K562 (cell line): ENCODE data around the gene ME3. TPM values are rescaled to one million over a fixed set of nuclear protein-coding genes. Genes with fewer than 3 reads are reported as not detected.

Experiments used
- ATAC-seq: fragments of 200-7000 bp; cut with Tn5 transposase; 3 replicates; pipeline ENCODE4 v1.9.1; 2020; ENCODE audit warnings: moderate library complexity
- BruUV-seq: library from RNA; stranded (reverse); fragments of 400-500 nt; replicated peaks from 2 replicates; lab custom pipeline; 2021; lab: Mats Ljungman, UMichigan
- CTCF ChIA-PET: fragments of 300-600 bp; formaldehyde crosslinking; extraction: SDS; loops from one replicate; lab custom pipeline; 2021; ENCODE audit warnings: low intra/inter-chr PET ratio; lab: Yijun Ruan, JAX
- POLR2A ChIA-PET: fragments of 300-600, 350-650 bp; sonication (Branson Sonifier 250); formaldehyde crosslinking; extraction: SDS; loops from one replicate; lab custom pipeline; 2021; ENCODE audit warnings: antibody characterized with exemption, inconsistent platforms; lab: Yijun Ruan, JAX
- DNase-seq, 4 experiments: peaks; one replicate each; pipeline versions ENCODE4 v3.0.0 to v3.0.0-alpha.2; 2011 to 2018; ENCODE audit warnings: low spot score in 3 of 4, mixed read lengths in 3 of 4; ENCODE audit errors: extremely low read depth in 1 of 4
- FAIRE-seq: peaks from 2 replicates; lab custom pipeline; 2011; peaks lifted over from hg19 to GRCh38; lab: Jason Lieb, UNC
- H2AFZ ChIP-seq: 2 replicates; pipeline ENCODE4 v1.6.0; 2011; ENCODE audit warnings: low read depth, low read length, control low read depth, inconsistent platforms
- H3K27ac ChIP-seq: fragments of 200-600 bp; 3 replicates; pipeline ENCODE4 v1.8.0; 2011; ENCODE audit warnings: low read depth, mild to moderate bottlenecking, control low read depth, inconsistent platforms, low read length, moderate library complexity, mixed read lengths; ENCODE audit errors: extremely low read depth
- H3K27me3 ChIP-seq, 2 experiments: fragments of 300-600 bp in 1 of 2; 2 replicates in 1 of 2; 3 replicates in 1 of 2; pipeline versions ENCODE4 v1.6.0 to v1.8.0; 2011; ENCODE audit warnings: inconsistent platforms in 2 of 2, low read length in 2 of 2, mild to moderate bottlenecking in 1 of 2, mixed read lengths in 1 of 2, moderate library complexity in 1 of 2; ENCODE audit not compliant: control insufficient read depth in 2 of 2, insufficient read depth in 2 of 2
- H3K36me3 ChIP-seq: fragments of 300-600 bp; 3 replicates; pipeline ENCODE4 v1.8.0; 2011; ENCODE audit warnings: mild to moderate bottlenecking, low read length, inconsistent platforms; ENCODE audit not compliant: control insufficient read depth, insufficient read depth
- H3K4me1 ChIP-seq, 2 experiments: fragments of 200-600 bp in 1 of 2; replicated peaks in 1 of 2; 2 replicates in 1 of 2; 3 replicates in 1 of 2; pipeline versions ENCODE4 v1.5.1 to v1.8.0; 2011; ENCODE audit warnings: inconsistent platforms in 2 of 2, low read length in 2 of 2, mild to moderate bottlenecking in 1 of 2, mixed read lengths in 1 of 2, moderate library complexity in 1 of 2; ENCODE audit not compliant: control insufficient read depth in 2 of 2, insufficient read depth in 2 of 2
- H3K4me2 ChIP-seq: 2 replicates; pipeline ENCODE4 v1.6.1; 2011; ENCODE audit warnings: low read length, control low read depth, inconsistent platforms, mixed read lengths; ENCODE audit not compliant: insufficient read depth
- H3K4me3 ChIP-seq: fragments of 200-600 bp; sonication (generic), shearing (Covaris generic); 2 replicates; pipeline ENCODE4 v1.5.1; 2016; ENCODE audit warnings: control low read depth, inconsistent platforms
- H3K79me2 ChIP-seq: fragments of 200-600 bp; 3 replicates; pipeline ENCODE4 v1.8.0; 2011; ENCODE audit warnings: low read length, inconsistent platforms; ENCODE audit not compliant: control insufficient read depth, insufficient read depth
- H3K9ac ChIP-seq, 2 experiments: 2 replicates each; pipeline versions ENCODE4 v1.6.0 to v1.6.1; 2011; ENCODE audit warnings: low read depth in 2 of 2, low read length in 2 of 2, control low read depth in 1 of 2, inconsistent platforms in 1 of 2, mild to moderate bottlenecking in 1 of 2, mixed read lengths in 1 of 2; ENCODE audit not compliant: insufficient read depth in 1 of 2
- H3K9me1 ChIP-seq: one replicate; pipeline ENCODE4 v1.6.0; 2011; ENCODE audit warnings: inconsistent platforms, mild to moderate bottlenecking, low read length, moderate library complexity; ENCODE audit not compliant: control insufficient read depth, insufficient read depth
- H3K9me3 ChIP-seq: replicated peaks from 2 replicates; pipeline ENCODE4 v1.5.1; 2011; ENCODE audit warnings: low read depth, low read length, inconsistent platforms; ENCODE audit not compliant: control insufficient read depth, insufficient read depth
- H4K20me1 ChIP-seq: replicated peaks from 2 replicates; pipeline ENCODE4 v1.6.1; 2011; ENCODE audit warnings: low read length, inconsistent platforms, mixed read lengths; ENCODE audit not compliant: control insufficient read depth, insufficient read depth
- FOXA1 ChIP-seq: fragments of 450-650 bp; IDR thresholded peaks from 2 replicates; pipeline ENCODE4 v1.6.1; 2016; ENCODE audit warnings: mild to moderate bottlenecking, borderline replicate concordance
- MCM7 ChIP-seq, 2 experiments: fragments of 450-650 bp; IDR thresholded peaks; 2 replicates each; pipeline ENCODE4 v1.6.1; 2016 to 2018
- STAT5A ChIP-seq: IDR thresholded peaks from 2 replicates; pipeline ENCODE4 v1.6.1; 2012; ENCODE audit warnings: low read length, inconsistent platforms, borderline replicate concordance
- ZNF24 ChIP-seq: fragments of 450-650 bp; IDR thresholded peaks from 2 replicates; pipeline ENCODE4 v1.6.1; 2016
- ZNF324 ChIP-seq: fragments of 250-450 bp; sonication (Bioruptor Pico); IDR thresholded peaks from 2 replicates; pipeline ENCODE4 v1.4.0; 2020; ENCODE audit warnings: mild to moderate bottlenecking
- WGBS: fragments of 100-300 bp; shearing (Covaris generic); methylation state at CpG from one replicate; pipeline ENCODE4 v1.1.6; 2016; ENCODE audit warnings: low coverage, mixed read lengths; ENCODE audit not compliant: insufficient coverage; ENCODE audit errors: missing lambda C conversion rate; 5-methylcytosine and 5-hydroxymethylcytosine counted together
- in situ Hi-C: fragments of 300-500 bp; cut with MboI; formaldehyde crosslinking; loops from 4 replicates; pipeline ENCODE4 v1.15.0; 2018; ENCODE audit warnings: inconsistent platforms, mixed read lengths
- intact Hi-C: fragments of 100-400 bp; cut with micrococcal nuclease; formaldehyde crosslinking; loops from 2 replicates; pipeline ENCODE4 v1.14.2; 2022
- polyA plus RNA-seq, 8 experiments: library from polyadenylated mRNA; depleted of rRNA in 4 of 8; stranded (reverse) in 5 of 8; unstranded in 3 of 8; fragments of >200 nt; fragmentation: Nextera tagmentation in 2 of 8; fragmentation: Illumina TruSeq in 1 of 8; extraction: Ambion mirVana in 2 of 8; extraction: Trizol in 1 of 8; gene quantifications; 2 replicates each; pipeline versions ENCODE4 v1.2.1 to v1.2.3, GENCODE V29; 2011 to 2014; ENCODE audit warnings: inconsistent platforms in 1 of 8, missing spikeins in 1 of 8
- total RNA-seq, 7 experiments: library from RNA; depleted of rRNA in 6 of 7; stranded (reverse); fragments of >200 nt in 6 of 7; fragmentation: Illumina TruSeq in 2 of 7; extraction: Trizol in 2 of 7; gene quantifications; 2 replicates each; pipeline versions ENCODE4 v1.2.1 to v1.2.3, GENCODE V29; 2011 to 2021; ENCODE audit warnings: low replicate concordance in 1 of 7
- TF ChIP-seq, protein P1 (sequence below): fragments of 450-650 bp; IDR thresholded peaks from 2 replicates; pipeline ENCODE4 v1.7.1; 2018; ENCODE audit warnings: mild to moderate bottlenecking, low read depth; ENCODE audit not compliant: partially characterized antibody
- TF ChIP-seq, protein P2 (sequence below): fragments of 250-450 bp; sonication (Bioruptor Pico); IDR thresholded peaks from 2 replicates; pipeline ENCODE4 v1.4.0; 2020; ENCODE audit warnings: mild to moderate bottlenecking, moderate library complexity, borderline replicate concordance
- TF ChIP-seq, protein P3 (sequence below): fragments of 250-450 bp; sonication (Bioruptor Pico); IDR thresholded peaks from 2 replicates; pipeline ENCODE4 v1.5.1; 2021; ENCODE audit warnings: mild to moderate bottlenecking
- TF ChIP-seq, protein P4 (sequence below): sonication (generic); formaldehyde crosslinking; IDR thresholded peaks from 2 replicates; pipeline ENCODE4 v1.8.1; 2023; ENCODE audit warnings: mild to moderate bottlenecking, missing genetic modification reagents, moderate library complexity
- TF ChIP-seq, protein P5 (sequence below): sonication (generic); formaldehyde crosslinking; IDR thresholded peaks from 2 replicates; pipeline ENCODE4 v1.8.0; 2022; ENCODE audit warnings: missing genetic modification reagents, mild to moderate bottlenecking, moderate library complexity, borderline replicate concordance

ME3 gene
- total and polyA plus RNA-seq, 9 of the 15 experiments (the other 6 are each of a cell fraction or from before 2014, with no cell fraction given) = not detected

DNA sequence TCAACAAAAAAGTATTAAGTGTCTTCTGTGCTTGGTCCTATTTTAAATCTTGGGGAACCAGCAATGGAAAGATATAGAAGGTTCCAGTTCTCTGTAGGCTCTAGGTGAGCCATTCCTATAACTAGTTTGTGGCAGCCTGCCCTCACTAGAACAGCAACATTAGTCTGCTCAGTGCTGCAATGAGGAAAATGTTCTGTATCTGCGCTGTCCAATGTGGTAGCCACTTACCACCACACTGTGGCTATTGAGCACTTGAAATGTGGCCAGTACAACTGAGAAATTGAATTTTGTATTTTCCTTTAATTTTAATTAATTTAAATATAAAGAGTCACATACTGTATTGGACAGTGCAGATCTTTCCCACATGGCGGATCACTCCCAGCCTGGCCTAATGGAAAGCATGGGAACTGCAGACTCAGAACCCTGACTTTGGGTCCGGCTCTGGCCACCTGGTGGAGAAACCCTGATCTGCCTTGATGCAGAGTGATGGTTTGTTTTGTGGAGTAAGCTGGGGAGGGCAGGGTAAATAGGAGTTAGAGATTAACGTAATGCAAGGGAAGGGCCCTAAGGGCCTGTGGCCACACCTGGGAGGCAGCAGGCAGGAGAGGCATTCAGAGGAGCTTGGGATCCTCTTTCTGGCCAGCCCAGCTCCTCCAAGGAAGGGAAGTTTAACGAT, 101.0 kb downstream of the ME3 start (continued):
- TF ChIP-seq, protein P1, sequence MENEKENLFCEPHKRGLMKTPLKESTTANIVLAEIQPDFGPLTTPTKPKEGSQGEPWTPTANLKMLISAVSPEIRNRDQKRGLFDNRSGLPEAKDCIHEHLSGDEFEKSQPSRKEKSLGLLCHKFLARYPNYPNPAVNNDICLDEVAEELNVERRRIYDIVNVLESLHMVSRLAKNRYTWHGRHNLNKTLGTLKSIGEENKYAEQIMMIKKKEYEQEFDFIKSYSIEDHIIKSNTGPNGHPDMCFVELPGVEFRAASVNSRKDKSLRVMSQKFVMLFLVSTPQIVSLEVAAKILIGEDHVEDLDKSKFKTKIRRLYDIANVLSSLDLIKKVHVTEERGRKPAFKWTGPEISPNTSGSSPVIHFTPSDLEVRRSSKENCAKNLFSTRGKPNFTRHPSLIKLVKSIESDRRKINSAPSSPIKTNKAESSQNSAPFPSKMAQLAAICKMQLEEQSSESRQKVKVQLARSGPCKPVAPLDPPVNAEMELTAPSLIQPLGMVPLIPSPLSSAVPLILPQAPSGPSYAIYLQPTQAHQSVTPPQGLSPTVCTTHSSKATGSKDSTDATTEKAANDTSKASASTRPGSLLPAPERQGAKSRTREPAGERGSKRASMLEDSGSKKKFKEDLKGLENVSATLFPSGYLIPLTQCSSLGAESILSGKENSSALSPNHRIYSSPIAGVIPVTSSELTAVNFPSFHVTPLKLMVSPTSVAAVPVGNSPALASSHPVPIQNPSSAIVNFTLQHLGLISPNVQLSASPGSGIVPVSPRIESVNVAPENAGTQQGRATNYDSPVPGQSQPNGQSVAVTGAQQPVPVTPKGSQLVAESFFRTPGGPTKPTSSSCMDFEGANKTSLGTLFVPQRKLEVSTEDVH = no peak
- TF ChIP-seq, all 486 proteins: peak for 15

DNA sequence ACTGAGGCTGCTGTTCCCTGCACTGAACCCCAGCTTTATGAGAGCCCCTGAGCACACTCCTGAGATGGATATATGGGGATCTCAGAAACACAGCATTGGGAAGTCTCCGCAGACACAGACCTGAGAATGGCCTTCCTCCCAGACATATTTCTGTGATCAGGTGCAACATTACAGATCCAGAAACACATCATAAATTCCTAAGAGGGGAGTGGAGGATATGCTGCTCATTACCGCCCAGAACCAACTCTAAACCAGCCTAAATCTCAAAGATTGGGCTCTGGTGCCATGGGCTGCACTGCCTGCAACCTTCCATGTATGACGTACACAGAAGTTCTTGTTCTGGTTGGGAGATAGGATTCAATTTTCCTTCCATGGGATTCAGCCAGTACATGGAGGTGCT, 102.0 kb downstream of the ME3 start:
- in situ Hi-C loops (loop anchor here (5.0 kb wide), 1 partner anchor 113 kb away; no protein-coding TSS in a partner anchor), intact Hi-C loops (no loop called here)
- no peaks in the 10 kb centered on the region for H3K79me2 ChIP-seq
- ChIA-PET POLR2A (interaction anchor here (1.6 kb wide), 1 partner anchor 12 kb away, joined by 5 read pairs; no protein-coding TSS in a partner anchor), CTCF (interaction anchor here (1.5 to 2.1 kb wide), 2 partner anchors 81 to 114 kb away, joined by 4 to 18 read pairs; no protein-coding TSS in a partner anchor)
- H4K20me1 ChIP-seq = no peaks in the 10 kb centered on the region
- DNase-seq (no peak), ATAC-seq (no peak), FAIRE-seq (no peak)
- peaks cover 11 to 39% of the 10 kb centered on the region in 2 experiments; a peak in 4 of 5 replicates for H3K27me3 ChIP-seq
- 22% methylated on average over 3 of the region's 3 CpGs for WGBS
- H3K36me3 ChIP-seq = no peaks in the 10 kb centered on the region
- BruUV-seq = no TSS peak
- no peaks in the 10 kb centered on the region for H3K9me3 ChIP-seq
- H3K9me1 ChIP-seq = no peaks in the 10 kb centered on the region
- H3K27ac ChIP-seq = no peak overlapping the region
- no peak overlapping the region for H3K4me3 ChIP-seq
- no peaks in the 10 kb centered on the region for H3K4me1 ChIP-seq
- no peak overlapping the region for H2AFZ ChIP-seq
- no peak overlapping the region for H3K4me2 ChIP-seq
- no peak overlapping the region for H3K9ac ChIP-seq
- no peak for TF ChIP-seq STAT5A
- TF ChIP-seq, protein P2, sequence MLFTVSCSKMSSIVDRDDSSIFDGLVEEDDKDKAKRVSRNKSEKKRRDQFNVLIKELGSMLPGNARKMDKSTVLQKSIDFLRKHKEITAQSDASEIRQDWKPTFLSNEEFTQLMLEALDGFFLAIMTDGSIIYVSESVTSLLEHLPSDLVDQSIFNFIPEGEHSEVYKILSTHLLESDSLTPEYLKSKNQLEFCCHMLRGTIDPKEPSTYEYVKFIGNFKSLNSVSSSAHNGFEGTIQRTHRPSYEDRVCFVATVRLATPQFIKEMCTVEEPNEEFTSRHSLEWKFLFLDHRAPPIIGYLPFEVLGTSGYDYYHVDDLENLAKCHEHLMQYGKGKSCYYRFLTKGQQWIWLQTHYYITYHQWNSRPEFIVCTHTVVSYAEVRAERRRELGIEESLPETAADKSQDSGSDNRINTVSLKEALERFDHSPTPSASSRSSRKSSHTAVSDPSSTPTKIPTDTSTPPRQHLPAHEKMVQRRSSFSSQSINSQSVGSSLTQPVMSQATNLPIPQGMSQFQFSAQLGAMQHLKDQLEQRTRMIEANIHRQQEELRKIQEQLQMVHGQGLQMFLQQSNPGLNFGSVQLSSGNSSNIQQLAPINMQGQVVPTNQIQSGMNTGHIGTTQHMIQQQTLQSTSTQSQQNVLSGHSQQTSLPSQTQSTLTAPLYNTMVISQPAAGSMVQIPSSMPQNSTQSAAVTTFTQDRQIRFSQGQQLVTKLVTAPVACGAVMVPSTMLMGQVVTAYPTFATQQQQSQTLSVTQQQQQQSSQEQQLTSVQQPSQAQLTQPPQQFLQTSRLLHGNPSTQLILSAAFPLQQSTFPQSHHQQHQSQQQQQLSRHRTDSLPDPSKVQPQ = no peak
- no peak for TF ChIP-seq ZNF24
- TF ChIP-seq MCM7 (IDR thresholded peaks at IDR 0.05) = no peak
- TF ChIP-seq, protein P3, sequence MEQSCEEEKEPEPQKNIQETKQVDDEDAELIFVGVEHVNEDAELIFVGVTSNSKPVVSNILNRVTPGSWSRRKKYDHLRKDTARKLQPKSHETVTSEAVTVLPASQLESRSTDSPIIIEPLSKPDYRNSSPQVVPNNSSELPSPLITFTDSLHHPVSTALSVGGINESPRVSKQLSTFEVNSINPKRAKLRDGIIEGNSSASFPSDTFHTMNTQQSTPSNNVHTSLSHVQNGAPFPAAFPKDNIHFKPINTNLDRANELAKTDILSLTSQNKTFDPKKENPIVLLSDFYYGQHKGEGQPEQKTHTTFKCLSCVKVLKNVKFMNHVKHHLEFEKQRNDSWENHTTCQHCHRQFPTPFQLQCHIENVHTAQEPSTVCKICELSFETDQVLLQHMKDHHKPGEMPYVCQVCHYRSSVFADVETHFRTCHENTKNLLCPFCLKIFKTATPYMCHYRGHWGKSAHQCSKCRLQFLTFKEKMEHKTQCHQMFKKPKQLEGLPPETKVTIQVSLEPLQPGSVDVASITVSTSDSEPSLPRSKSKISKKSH (CRISPR knock-in tag) = no peak
- TF ChIP-seq, protein P4, sequence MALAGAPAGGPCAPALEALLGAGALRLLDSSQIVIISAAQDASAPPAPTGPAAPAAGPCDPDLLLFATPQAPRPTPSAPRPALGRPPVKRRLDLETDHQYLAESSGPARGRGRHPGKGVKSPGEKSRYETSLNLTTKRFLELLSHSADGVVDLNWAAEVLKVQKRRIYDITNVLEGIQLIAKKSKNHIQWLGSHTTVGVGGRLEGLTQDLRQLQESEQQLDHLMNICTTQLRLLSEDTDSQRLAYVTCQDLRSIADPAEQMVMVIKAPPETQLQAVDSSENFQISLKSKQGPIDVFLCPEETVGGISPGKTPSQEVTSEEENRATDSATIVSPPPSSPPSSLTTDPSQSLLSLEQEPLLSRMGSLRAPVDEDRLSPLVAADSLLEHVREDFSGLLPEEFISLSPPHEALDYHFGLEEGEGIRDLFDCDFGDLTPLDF (CRISPR knock-in tag) = no peak
- no peak for TF ChIP-seq ZNF324 (CRISPR knock-in tag)
- no peak for TF ChIP-seq FOXA1
- TF ChIP-seq, protein P5, sequence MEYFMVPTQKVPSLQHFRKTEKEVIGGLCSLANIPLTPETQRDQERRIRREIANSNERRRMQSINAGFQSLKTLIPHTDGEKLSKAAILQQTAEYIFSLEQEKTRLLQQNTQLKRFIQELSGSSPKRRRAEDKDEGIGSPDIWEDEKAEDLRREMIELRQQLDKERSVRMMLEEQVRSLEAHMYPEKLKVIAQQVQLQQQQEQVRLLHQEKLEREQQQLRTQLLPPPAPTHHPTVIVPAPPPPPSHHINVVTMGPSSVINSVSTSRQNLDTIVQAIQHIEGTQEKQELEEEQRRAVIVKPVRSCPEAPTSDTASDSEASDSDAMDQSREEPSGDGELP = no peak
